B cell (primary cell): ENCODE data around the gene HOOK1. TPM values are rescaled to one million over a fixed set of nuclear protein-coding genes. Genes with fewer than 3 reads are reported as not detected.

Experiments
- ATAC-seq: fragments of 200-7000 bp; cut with Tn5 transposase; one replicate; pipeline ENCODE4 v1.10.0; 2021; ENCODE audit warnings: low read depth, mild to moderate bottlenecking, moderate number of reproducible peaks, moderate library complexity
- CTCF ChIA-PET: fragments of 350-600 bp; sonication (Branson Sonifier 250); formaldehyde crosslinking; loops from one replicate; lab custom pipeline; 2021; ENCODE audit warnings: antibody characterized with exemption, inconsistent platforms; lab: Charles Lee
- POLR2A ChIA-PET: fragments of 350-600 bp; sonication (Branson Sonifier 250); formaldehyde crosslinking; loops from one replicate; lab custom pipeline; 2021; ENCODE audit warnings: antibody characterized with exemption; lab: Charles Lee
- DNase-seq: peaks from one replicate; pipeline ENCODE4 v3.0.0; 2013
- H2AFZ ChIP-seq: 2 replicates; pipeline ENCODE4 v1.6.1; 2012; ENCODE audit warnings: mild to moderate bottlenecking, low read depth, low read length; ENCODE audit not compliant: insufficient read depth, poor library complexity, severe bottlenecking
- H3K27ac ChIP-seq, 2 donors: 1 replicate in 1 of 2; 2 replicates in 1 of 2; pipeline ENCODE4 v1.5.1; 2012 to 2013; ENCODE audit warnings: low read length in 2 of 2, mild to moderate bottlenecking in 2 of 2, moderate library complexity in 1 of 2
- H3K27me3 ChIP-seq, 4 experiments: fragments of 200-600 bp in 1 of 4; sonication (generic) in 1 of 4; replicated peaks in 1 of 4; 1 replicate in 2 of 4; 2 replicates in 2 of 4; pipeline versions ENCODE4 v1.6.1 to v1.7.0; 2013 to 2016; ENCODE audit warnings: low read length in 3 of 4, mild to moderate bottlenecking in 2 of 4, mixed read lengths in 1 of 4, moderate library complexity in 1 of 4; ENCODE audit not compliant: insufficient read depth in 4 of 4, control insufficient read depth in 3 of 4; ENCODE audit errors: control extremely low read depth in 1 of 4
- H3K36me3 ChIP-seq, 2 experiments: replicated peaks in 1 of 2; 1 replicate in 1 of 2; 2 replicates in 1 of 2; pipeline versions ENCODE4 v1.6.1 to v1.7.1; 2013; ENCODE audit warnings: low read length in 1 of 2; ENCODE audit not compliant: insufficient read depth in 2 of 2, control insufficient read depth in 1 of 2; ENCODE audit errors: control extremely low read depth in 1 of 2, extremely low read depth in 1 of 2
- H3K4me1 ChIP-seq, 2 donors: fragments of 200-600 bp in 1 of 2; sonication (generic) in 1 of 2; 1 replicate in 1 of 2; 2 replicates in 1 of 2; pipeline versions ENCODE4 v1.5.1 to v1.6.1; 2013 to 2017; ENCODE audit warnings: low read length in 2 of 2; ENCODE audit not compliant: control insufficient read depth in 2 of 2, insufficient read depth in 2 of 2
- H3K4me2 ChIP-seq: replicated peaks from 2 replicates; pipeline ENCODE3; 2012; ENCODE audit warnings: mild to moderate bottlenecking, low read depth, low read length; ENCODE audit not compliant: poor library complexity, severe bottlenecking
- H3K4me3 ChIP-seq, 5 experiments: fragments of 200-600 bp in 1 of 5; sonication (generic) in 1 of 5; 1 replicate in 3 of 5; 2 replicates in 2 of 5; pipeline versions ENCODE4 v1.5.1 to v1.7.0; 2011 to 2016; ENCODE audit warnings: low read length in 4 of 5, mild to moderate bottlenecking in 4 of 5, low read depth in 2 of 5, control low read depth in 1 of 5, moderate library complexity in 1 of 5; ENCODE audit not compliant: insufficient read depth in 1 of 5; ENCODE audit errors: control extremely low read depth in 1 of 5, extremely low read depth in 1 of 5
- H3K79me2 ChIP-seq: fragments of 200-600 bp; sonication (generic); one replicate; pipeline ENCODE4 v1.6.0; 2016; ENCODE audit warnings: low read length; ENCODE audit not compliant: control insufficient read depth, insufficient read depth
- H3K9ac ChIP-seq: fragments of 200-600 bp; sonication (generic); 2 replicates; pipeline ENCODE4 v1.6.1; 2017; ENCODE audit warnings: mild to moderate bottlenecking, low read length, moderate library complexity
- H3K9me3 ChIP-seq, 3 donors: one replicate each; pipeline versions ENCODE4 v1.6.1 to v1.7.1; 2013; ENCODE audit warnings: low read length in 2 of 3; ENCODE audit not compliant: control insufficient read depth in 2 of 3, insufficient read depth in 1 of 3; ENCODE audit errors: control extremely low read depth in 1 of 3
- H4K20me1 ChIP-seq: 2 replicates; pipeline ENCODE4 v1.6.0; 2012; ENCODE audit warnings: mild to moderate bottlenecking, low read length; ENCODE audit not compliant: insufficient read depth, control insufficient read depth, poor library complexity, severe bottlenecking
- H3K27ac Mint-ChIP-seq: one replicate; pipeline ENCODE4 v1.8.0; 2021; ENCODE audit warnings: mixed read lengths
- H3K27me3 Mint-ChIP-seq: one replicate; pipeline ENCODE4 v1.8.0; 2021; ENCODE audit warnings: mixed read lengths
- H3K4me1 Mint-ChIP-seq: one replicate; pipeline ENCODE4 v1.8.0; 2021; ENCODE audit warnings: mixed read lengths
- H3K4me3 Mint-ChIP-seq: one replicate; pipeline ENCODE4 v1.8.0; 2021; ENCODE audit warnings: mixed read lengths
- H3K9me3 Mint-ChIP-seq: one replicate; pipeline ENCODE4 v1.8.0; 2022; ENCODE audit warnings: mixed read lengths; ENCODE audit not compliant: insufficient read depth
- EZH2 ChIP-seq: IDR thresholded peaks from 2 replicates; pipeline ENCODE4 v1.6.1; 2012; ENCODE audit warnings: borderline replicate concordance, low read depth, mild to moderate bottlenecking, moderate library complexity, low read length; ENCODE audit not compliant: insufficient read depth, poor library complexity, severe bottlenecking
- whole genome bisulfite sequencing: methylation state at CpG from one replicate; pipeline ENCODE4 v1.1.5; 2013; ENCODE audit warnings: missing lambda C conversion rate; ENCODE audit not compliant: insufficient coverage; 5-methylcytosine and 5-hydroxymethylcytosine counted together
- intact Hi-C: fragments of 100-400 bp; cut with micrococcal nuclease; formaldehyde crosslinking; loops from one replicate; pipeline ENCODE4 v1.10.0; 2022
- polyA plus RNA-seq: library from polyadenylated mRNA; depleted of rRNA; stranded (reverse); fragments of >200 nt; gene quantifications from 2 replicates; pipeline ENCODE4 v1.2.3, GENCODE V29; 2012
- total RNA-seq, 2 donors: library from RNA; stranded (reverse); fragments of 120-200 nt in 1 of 2; gene quantifications; 1 replicate in 1 of 2; 2 replicates in 1 of 2; pipeline versions ENCODE4 v1.2.3 to v1.2.4, GENCODE V29; 2013 to 2022
- TF ChIP-seq, protein P1 (sequence below): fragments of 200-600 bp; IDR thresholded peaks from one replicate; pipeline ENCODE4 v1.8.0; 2022; ENCODE audit warnings: antibody characterized with exemption, mild to moderate bottlenecking

The HOOK1 gene
- total and polyA plus RNA-seq, 2 donors (not counting 1 experiment from before 2014, with no cell fraction given) = 2.0 to 12.0 TPM

DNA sequence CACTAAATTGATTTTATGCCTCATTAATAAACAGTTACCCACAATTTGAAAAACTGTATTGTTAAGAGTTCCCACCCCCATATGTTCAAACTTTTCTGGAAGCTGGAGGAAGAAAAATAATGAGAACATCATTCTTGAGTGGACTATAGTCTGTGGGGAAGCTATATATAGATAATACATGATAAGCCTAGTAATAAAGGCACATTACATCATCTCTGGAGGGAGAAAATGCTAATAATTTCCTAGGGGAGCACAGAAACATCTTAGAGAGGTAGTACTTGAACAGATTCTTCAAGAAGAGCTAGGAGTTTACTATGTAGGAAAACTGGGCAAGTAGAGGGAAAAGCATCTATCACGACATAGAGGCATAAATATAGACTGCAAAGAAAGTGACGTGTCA, 92.2 kb downstream of the HOOK1 start:
- H3K4me3 Mint-ChIP-seq = no peak overlapping the region
- ChIA-PET CTCF (no interaction called here), POLR2A (no interaction called here)
- H3K27ac Mint-ChIP-seq = no peak overlapping the region
- H3K9ac ChIP-seq = no peak overlapping the region
- DNase-seq (no peak), ATAC-seq (no peak)
- H3K4me3 ChIP-seq = no peak overlapping the region
- H3K36me3 ChIP-seq = no peaks in the 10 kb centered on the region
- H3K9me3 Mint-ChIP-seq = no peaks in the 10 kb centered on the region
- H3K79me2 ChIP-seq = no peaks in the 10 kb centered on the region
- intact Hi-C loops = no loop called here
- H4K20me1 ChIP-seq = no peaks in the 10 kb centered on the region
- no peak overlapping the region for H3K27ac ChIP-seq
- H3K4me1 Mint-ChIP-seq = peaks cover 4% of the 10 kb centered on the region
- TF ChIP-seq, protein P1, sequence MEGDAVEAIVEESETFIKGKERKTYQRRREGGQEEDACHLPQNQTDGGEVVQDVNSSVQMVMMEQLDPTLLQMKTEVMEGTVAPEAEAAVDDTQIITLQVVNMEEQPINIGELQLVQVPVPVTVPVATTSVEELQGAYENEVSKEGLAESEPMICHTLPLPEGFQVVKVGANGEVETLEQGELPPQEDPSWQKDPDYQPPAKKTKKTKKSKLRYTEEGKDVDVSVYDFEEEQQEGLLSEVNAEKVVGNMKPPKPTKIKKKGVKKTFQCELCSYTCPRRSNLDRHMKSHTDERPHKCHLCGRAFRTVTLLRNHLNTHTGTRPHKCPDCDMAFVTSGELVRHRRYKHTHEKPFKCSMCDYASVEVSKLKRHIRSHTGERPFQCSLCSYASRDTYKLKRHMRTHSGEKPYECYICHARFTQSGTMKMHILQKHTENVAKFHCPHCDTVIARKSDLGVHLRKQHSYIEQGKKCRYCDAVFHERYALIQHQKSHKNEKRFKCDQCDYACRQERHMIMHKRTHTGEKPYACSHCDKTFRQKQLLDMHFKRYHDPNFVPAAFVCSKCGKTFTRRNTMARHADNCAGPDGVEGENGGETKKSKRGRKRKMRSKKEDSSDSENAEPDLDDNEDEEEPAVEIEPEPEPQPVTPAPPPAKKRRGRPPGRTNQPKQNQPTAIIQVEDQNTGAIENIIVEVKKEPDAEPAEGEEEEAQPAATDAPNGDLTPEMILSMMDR = no peak
- no peak for TF ChIP-seq EZH2
- H3K9me3 ChIP-seq = no peaks in the 10 kb centered on the region
- H2AFZ ChIP-seq = no peak overlapping the region
- H3K27me3 Mint-ChIP-seq = peaks cover 1% of the 10 kb centered on the region
- H3K4me1 ChIP-seq = no peaks in the 10 kb centered on the region
- whole genome bisulfite sequencing = 100% methylated on average over 2 of the region's 2 CpGs
- no peak overlapping the region for H3K4me2 ChIP-seq
- H3K27me3 ChIP-seq = no peaks in the 10 kb centered on the region

- H3K9ac ChIP-seq = no peak overlapping the region
- Mint-ChIP-seq H3K27ac (no peak overlapping the region), H3K4me1 (peaks cover 2% of the 10 kb centered on the region), H3K27me3 (no peaks in the 10 kb centered on the region), H3K9me3 (no peaks in the 10 kb centered on the region), H3K4me3 (no peak overlapping the region)
- ATAC-seq (no peak), DNase-seq (no peak)
- no peak for TF ChIP-seq EZH2
- TF ChIP-seq, protein P1 = no peak
- no peaks in the 10 kb centered on the region for H3K4me1 ChIP-seq
- no peak overlapping the region for H3K27ac ChIP-seq
- no peaks in the 10 kb centered on the region for H4K20me1 ChIP-seq
- H3K4me3 ChIP-seq = no peak overlapping the region
- no peaks in the 10 kb centered on the region for H3K9me3 ChIP-seq
- intact Hi-C loops = no loop called here
- CTCF ChIA-PET = no interaction called here
- H3K36me3 ChIP-seq = no peaks in the 10 kb centered on the region
- no peak overlapping the region for H2AFZ ChIP-seq
- POLR2A ChIA-PET = no interaction called here
- no peaks in the 10 kb centered on the region for H3K27me3 ChIP-seq
- H3K79me2 ChIP-seq = no peaks in the 10 kb centered on the region
- H3K4me2 ChIP-seq = no peak overlapping the region
- no CpG with 5 or more reads among the region's 2 CpGs for WGBS
These were observed 93.3 kb downstream of the HOOK1 start for GRCh38 chr1:59908084-59908483.
